ENCODE results near the gene OR6Q1.

OR6Q1 gene

GRCh38 chr11:58058276-58059006 lies 27.7 kb downstream of the OR6Q1 start:
- no peak for DNase-seq (ENCODE audit: low read depth, low spot score)

GRCh38 chr11:58059007-58059350 lies 28.2 kb downstream of the OR6Q1 start:
- no peak for DNase-seq (ENCODE audit: low read depth, low spot score)

DNA sequence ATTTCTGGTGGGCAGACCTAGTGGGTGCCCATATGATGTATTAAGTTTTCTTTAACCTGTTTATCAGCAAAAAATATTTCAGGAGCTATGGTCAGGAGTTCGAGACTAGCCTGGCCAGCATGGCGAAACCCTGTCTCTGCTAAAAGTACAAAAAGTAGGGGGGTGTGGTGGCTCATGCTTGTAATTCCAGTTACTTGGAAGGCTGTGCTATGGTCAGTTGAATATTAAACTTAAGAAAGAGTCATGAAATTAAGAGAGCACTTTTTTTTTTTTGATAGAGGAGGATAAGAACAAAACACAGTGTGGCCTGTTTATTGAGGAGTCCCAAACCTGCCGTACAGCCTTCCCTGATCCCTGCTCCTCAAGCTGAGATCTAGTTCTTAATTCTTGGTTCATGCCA lies 29.8 kb downstream of the OR6Q1 start:
- DNase-seq (ENCODE audit: low read depth, low spot score): no peak

DNA sequence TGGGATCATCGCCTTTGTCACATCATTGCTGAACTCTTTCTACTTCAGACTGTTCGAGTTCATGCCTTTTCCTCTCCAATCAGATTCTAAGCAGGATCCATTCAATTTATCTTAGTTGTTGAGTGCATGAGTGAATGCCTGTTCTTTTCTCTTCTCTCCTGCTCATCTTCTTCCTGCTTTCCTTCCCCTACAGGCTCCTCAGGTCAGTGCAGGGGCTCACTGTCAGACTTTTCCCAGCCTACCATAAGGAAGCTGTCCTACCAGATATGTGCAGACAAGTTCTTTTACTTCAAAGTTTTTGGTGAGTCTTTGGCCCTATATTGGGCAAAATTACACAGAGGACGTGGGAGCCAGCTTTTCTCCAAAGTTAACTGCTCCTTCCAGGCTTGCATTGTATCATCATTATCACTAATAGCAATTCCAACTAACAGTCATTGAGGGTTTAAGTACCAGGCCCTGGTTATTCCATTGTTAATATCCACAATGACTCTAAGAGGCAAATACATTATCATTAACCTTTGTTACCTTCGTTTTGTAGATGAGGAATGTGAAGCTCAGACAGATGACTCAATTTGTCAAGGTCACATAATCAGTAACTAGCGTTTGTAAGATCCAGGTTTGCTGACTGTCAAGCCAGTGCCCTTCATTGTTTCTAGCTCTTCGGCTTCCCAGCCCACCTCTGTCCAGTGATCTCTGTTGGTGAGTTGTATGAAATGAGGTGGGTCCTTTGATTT lies 30.4 kb downstream of the OR6Q1 start:
- DNase-seq (ENCODE audit: low read depth, low spot score): no peak

DNA sequence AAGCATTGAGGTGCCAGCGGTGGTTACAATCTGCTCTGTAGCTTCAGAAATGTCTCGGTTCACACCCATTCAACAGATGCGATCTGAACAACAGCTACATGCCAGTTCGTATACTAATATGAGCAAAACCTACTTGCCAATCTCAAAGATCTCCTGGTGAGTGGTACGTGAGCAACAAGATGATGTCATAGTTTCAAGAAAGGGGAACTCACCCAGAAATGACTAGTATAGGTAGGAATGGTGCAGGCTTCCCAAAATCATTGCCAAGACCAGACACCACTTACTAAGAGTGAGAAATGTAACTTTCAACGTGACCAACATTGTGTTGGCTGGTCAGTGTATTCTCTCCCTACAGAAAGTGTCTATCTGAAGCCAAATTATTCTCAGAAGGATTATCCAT lies 31.1 kb downstream of the OR6Q1 start:
- DNase-seq (ENCODE audit: low read depth, low spot score): no peak

GRCh38 chr11:58067685-58068084 lies 36.9 kb downstream of the OR6Q1 start:
- no peak for DNase-seq (ENCODE audit: low read depth, low spot score)

- DNase-seq (ENCODE audit: low read depth, low spot score): no peak
These were observed 37.9 kb downstream of the OR6Q1 start for GRCh38 chr11:58068655-58069054.

DNA sequence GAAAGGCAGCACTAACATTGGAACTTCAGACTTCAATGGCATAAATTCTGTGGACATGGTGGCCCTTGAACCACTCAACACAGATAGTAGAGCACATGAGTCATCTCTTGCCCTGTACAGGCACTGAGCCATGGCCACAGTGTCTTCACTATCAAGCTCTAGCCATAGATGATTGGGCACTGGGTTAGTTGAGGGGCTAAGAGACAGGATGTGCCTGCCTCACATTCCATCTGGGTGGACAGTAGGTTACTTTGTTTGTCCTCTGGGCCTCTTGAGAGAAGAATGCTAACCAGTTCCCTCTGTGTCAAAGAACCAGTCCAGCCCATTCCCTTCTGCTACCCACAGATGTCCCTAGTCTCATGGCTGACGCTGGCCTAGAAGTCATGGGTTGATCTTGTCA lies 39.8 kb downstream of the OR6Q1 start:
- no peak for DNase-seq (ENCODE audit: low read depth, low spot score)

DNA sequence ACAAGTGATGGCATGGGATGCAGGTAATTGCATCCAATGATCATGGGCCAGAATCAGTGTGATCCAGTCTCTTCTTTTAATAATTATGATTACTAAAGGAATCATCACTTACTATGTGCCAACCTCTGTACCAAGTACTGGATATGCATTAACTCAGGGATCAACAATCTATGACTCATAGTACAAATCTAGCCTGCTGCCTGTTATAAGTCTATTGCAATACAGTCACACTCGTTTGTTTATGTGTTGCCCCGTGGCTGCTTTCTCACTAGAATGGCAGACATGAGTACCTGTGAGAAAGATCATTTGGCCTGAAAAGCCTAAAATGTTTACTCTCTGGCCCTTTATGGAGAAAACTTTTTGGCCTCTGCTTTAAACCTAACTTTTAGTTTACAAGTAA lies 45.0 kb downstream of the OR6Q1 start:
- DNase-seq (ENCODE audit: low read depth, low spot score): no peak

Measured in brain pericyte (primary cell).